ENCODE data around the gene RCN2.
A peak's percentile ranks its signal among the peaks of the same experiment; 100 is the strongest.

The RCN2 gene

GRCh38 chr15:76973906-76974305 is 42.4 kb downstream of the RCN2 start:
- DNase-seq (ENCODE audit: low read depth in 2 of 2), result no peak

GRCh38 chr15:76974456-76975036 is 43.0 kb downstream of the RCN2 start:
- no peak for DNase-seq (ENCODE audit: low read depth in 2 of 2)

DNA sequence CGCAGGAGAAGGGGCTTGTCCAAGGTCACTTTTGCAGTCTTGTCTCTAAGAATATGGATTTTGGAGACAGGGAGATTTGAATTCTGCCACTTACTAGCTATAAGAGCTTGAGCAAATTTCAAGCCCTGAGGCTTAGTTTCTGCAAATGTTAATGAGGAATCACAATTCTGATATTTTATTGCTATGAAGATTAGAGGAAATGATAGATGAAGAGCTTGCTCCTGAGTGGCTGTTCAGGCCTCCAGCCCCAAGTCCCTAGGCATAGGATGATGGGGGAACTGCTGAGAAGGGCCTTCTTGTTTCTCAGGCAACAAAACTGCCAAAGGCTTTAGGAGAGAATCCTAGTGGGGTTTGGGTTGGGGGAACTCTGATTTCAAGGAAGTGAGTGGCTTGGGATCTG is 44.6 kb downstream of the RCN2 start:
- DNase-seq (ENCODE audit: low read depth in 2 of 2), result no peak

- no peak for DNase-seq (ENCODE audit: low read depth in 2 of 2)
These were observed 45.2 kb downstream of the RCN2 start for GRCh38 chr15:76976572-76977270.

- no peak for DNase-seq (ENCODE audit: low read depth in 2 of 2)
These were observed 47.2 kb downstream of the RCN2 start for GRCh38 chr15:76978522-76979330.

- no peak for DNase-seq (ENCODE audit: low read depth in 2 of 2)
These were observed 47.9 kb downstream of the RCN2 start for GRCh38 chr15:76979331-76979925.

GRCh38 chr15:76979996-76980520 is 48.5 kb downstream of the RCN2 start:
- DNase-seq (ENCODE audit: low read depth in 2 of 2), result no peak

- no peak for DNase-seq (ENCODE audit: low read depth in 2 of 2)
These were observed 50.8 kb downstream of the RCN2 start for GRCh38 chr15:76982356-76982755.

DNA sequence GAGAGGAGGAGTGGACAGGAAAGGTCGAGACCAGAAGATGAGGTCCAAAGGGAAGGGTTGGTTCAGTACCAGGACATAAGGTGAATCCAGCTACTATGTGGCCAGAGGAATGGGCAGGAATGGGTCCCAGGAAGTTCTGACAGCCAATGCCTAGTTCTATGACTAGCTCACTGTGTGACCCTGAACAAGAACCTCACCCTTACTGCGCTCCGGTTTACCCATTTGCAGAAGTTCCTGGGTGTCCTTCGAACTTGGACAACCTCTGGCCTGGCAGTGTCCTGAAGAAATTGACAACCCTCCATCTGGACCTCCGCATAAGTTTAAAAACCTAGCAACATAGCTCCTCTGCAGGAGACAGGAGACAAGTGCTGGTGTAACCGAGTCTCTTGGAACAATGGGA is 51.2 kb downstream of the RCN2 start:
- DNase-seq (ENCODE audit: low read depth in 2 of 2), result no peak

GRCh38 chr15:76983590-76984375 is 52.2 kb downstream of the RCN2 start:
- no peak for DNase-seq (ENCODE audit: low read depth in 2 of 2)

- no peak for DNase-seq (ENCODE audit: low read depth in 2 of 2)
These were observed 55.2 kb downstream of the RCN2 start for GRCh38 chr15:76986743-76987142.

- no peak for DNase-seq (ENCODE audit: low read depth in 2 of 2)
These were observed 55.7 kb downstream of the RCN2 start for GRCh38 chr15:76987276-76987675.

- peak; percentile 74 to 78 for DNase-seq (ENCODE audit: low read depth in 2 of 2)
These were observed 56.6 kb downstream of the RCN2 start for GRCh38 chr15:76987896-76988860.

DNA sequence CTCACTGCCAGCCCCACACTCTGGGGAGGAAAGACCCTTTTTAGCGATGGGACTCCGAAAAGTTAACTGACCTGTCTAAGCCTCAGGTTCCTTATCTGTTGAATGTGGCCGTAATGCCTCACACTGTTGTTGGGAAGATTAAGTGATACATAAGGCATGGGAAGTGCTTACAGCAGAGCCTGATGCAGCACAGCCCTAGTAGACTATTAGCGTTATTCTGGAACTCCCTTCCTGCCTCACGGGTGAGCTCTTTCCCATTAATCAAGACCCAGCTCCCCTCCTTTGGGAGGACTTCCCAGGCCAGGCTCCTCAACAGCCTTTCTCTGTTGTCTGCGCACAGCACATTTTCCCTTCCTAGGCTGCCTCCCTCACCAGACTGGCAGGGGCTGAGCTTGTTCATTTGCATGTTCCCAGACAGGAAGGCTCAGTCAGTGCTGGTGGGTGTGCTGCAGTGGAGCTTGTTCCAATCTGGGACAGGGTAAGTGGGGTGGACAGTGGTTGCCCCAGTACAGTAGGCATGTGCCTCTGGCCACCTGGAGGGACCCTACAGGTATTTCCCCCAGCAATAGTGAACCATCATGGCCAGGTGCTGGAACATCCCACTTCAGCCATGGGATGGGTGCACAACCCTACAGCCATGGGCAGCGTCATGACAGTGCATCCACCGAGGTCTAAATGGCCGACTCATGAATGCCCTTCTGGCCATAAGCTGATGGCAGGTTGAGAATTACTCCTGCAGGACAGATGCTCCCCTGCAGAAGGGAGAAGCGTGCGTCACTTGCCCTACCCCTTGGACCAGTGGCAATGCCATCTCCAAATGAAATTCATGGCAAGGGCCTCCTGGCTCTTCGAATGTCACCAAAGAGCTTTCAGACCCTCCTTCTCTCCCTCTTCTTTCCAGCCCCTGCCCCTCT is 57.6 kb downstream of the RCN2 start:
- no peak for DNase-seq (ENCODE audit: low read depth in 2 of 2)

DNA sequence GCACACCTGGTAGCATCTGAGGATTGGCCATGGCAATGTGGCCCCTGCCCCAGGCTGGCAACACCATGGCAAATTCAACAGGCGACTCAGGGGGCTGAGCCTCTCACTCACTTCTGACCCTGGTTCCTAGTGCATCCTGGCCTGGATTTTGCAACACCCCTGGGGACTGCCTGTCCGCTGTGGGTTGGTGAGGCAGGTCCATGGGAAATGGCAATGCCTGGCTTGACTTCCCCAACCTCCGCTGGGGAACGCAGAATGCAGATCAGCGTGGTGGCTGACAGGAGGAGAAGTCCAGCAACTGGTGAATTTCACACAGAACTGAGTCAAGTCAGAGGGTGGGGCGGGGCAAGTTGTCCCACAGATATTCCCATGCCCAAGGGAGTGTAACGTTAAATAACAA is 59.5 kb downstream of the RCN2 start:
- no peak for DNase-seq (ENCODE audit: low read depth in 2 of 2)

- DNase-seq (ENCODE audit: low read depth in 2 of 2), result no peak
These were observed 60.4 kb downstream of the RCN2 start for GRCh38 chr15:76991741-76992645.

GRCh38 chr15:76993114-76993725 is 61.7 kb downstream of the RCN2 start:
- DNase-seq (ENCODE audit: low read depth in 2 of 2), result no peak

- DNase-seq (ENCODE audit: low read depth in 2 of 2), result peak in 1 of 2 donors; percentile 65
These were observed 62.5 kb downstream of the RCN2 start for GRCh38 chr15:76994001-76994400.

Data from stimulated activated CD8-positive, alpha-beta memory T cell treated with anti-CD3 and anti-CD28 coated beads, Interleukin-15, amount 100 ng/mL, for 48 hours (primary cell).